ENCODE measurements around the gene GMDS.

Gene GMDS

DNA sequence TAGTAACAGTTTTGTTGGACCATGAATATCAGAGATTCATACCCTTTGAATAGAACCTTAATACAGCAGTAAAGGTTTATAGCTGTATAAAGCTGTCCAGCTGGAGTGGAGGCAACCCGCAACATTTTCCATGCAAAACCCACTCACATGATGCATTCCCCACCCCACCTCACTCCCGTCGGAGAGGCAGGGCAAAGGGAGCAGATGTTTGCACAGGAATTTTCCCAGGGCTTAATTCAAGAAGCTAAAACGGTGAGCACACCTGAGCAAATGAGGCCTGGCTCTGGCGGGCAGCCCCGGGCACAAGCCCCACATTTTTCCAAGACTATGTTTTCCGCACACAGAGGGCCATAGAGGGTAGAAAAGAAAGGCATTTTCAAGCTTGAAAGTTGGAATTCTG is 444.0 kb downstream of the GMDS start:
- TF ChIP-seq, protein P1, sequence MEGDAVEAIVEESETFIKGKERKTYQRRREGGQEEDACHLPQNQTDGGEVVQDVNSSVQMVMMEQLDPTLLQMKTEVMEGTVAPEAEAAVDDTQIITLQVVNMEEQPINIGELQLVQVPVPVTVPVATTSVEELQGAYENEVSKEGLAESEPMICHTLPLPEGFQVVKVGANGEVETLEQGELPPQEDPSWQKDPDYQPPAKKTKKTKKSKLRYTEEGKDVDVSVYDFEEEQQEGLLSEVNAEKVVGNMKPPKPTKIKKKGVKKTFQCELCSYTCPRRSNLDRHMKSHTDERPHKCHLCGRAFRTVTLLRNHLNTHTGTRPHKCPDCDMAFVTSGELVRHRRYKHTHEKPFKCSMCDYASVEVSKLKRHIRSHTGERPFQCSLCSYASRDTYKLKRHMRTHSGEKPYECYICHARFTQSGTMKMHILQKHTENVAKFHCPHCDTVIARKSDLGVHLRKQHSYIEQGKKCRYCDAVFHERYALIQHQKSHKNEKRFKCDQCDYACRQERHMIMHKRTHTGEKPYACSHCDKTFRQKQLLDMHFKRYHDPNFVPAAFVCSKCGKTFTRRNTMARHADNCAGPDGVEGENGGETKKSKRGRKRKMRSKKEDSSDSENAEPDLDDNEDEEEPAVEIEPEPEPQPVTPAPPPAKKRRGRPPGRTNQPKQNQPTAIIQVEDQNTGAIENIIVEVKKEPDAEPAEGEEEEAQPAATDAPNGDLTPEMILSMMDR (IDR thresholded peaks at IDR 0.05; ENCODE audit: insufficient read depth, low read length, poor library complexity, severe bottlenecking) = no peak
- DNase-seq (ENCODE audit: extremely low read depth, insufficient read length) = no peak
- H3K4me3 ChIP-seq (replicated peaks; ENCODE audit: low read depth, low read length) = no peak overlapping the region

GRCh38 chr6:1800845-1801244 is 444.6 kb downstream of the GMDS start:
- H3K4me3 ChIP-seq (replicated peaks; ENCODE audit: low read depth, low read length) = no peak overlapping the region
- no peak for DNase-seq (ENCODE audit: extremely low read depth, insufficient read length)
- TF ChIP-seq, protein P1 (IDR thresholded peaks at IDR 0.05; ENCODE audit: insufficient read depth, low read length, poor library complexity, severe bottlenecking) = no peak
- H3K27me3 ChIP-seq (replicated peaks; ENCODE audit: control insufficient read depth, insufficient read depth, low read length) = no peaks in the 10 kb centered on the region
- no peaks in the 10 kb centered on the region for H3K36me3 ChIP-seq (ENCODE audit: control insufficient read depth, insufficient read depth, low read length)

More for the DNA sequence above, 444.0 kb downstream of the GMDS start:
- no peaks in the 10 kb centered on the region for H3K27me3 ChIP-seq (replicated peaks; ENCODE audit: control insufficient read depth, insufficient read depth, low read length)
- no peaks in the 10 kb centered on the region for H3K36me3 ChIP-seq (ENCODE audit: control insufficient read depth, insufficient read depth, low read length)

GRCh38 chr6:1798965-1799325 is 446.5 kb downstream of the GMDS start:
- no peak for DNase-seq (ENCODE audit: extremely low read depth, insufficient read length)
- TF ChIP-seq, protein P1 (IDR thresholded peaks at IDR 0.05; ENCODE audit: insufficient read depth, low read length, poor library complexity, severe bottlenecking) = no peak
- Histone ChIP-seq H3K36me3 (ENCODE audit: control insufficient read depth, insufficient read depth, low read length) (no peaks in the 10 kb centered on the region), H3K4me3 (replicated peaks; ENCODE audit: low read depth, low read length) (no peak overlapping the region), H3K27me3 (replicated peaks; ENCODE audit: control insufficient read depth, insufficient read depth, low read length) (no peaks in the 10 kb centered on the region)

DNA sequence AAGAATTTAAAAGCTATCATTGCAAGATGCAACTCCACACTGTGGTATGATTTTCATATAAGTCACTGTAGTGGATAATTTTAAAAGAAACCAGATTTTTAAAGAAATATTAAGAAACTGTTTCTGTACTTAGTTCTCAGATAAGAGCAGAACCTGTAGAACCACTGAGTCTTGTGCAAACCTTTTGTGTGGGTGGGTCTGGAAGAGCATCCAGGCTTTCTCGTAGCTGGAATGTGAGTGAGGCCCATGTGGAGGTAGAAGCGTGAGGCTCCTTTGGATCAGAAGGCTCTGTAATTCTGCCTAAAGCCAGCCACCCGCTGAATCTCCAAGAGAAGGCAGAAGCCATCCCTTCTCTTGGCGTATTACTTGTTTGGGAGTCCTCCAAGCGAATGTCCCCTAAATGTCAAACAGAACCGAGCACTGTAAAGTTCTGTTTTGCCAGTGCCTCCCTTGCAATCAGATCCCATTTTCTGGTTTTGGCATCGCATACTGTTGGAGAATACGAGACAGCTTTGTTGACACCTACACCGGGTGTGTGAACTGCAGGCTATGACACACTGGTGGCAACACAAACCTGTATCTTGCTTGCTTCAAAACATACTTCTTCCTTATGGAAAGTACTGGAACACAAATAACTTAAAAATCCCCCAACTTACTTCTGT is 447.0 kb downstream of the GMDS start:
- Histone ChIP-seq H3K4me3 (replicated peaks; ENCODE audit: low read depth, low read length) (no peak overlapping the region), H3K36me3 (ENCODE audit: control insufficient read depth, insufficient read depth, low read length) (no peaks in the 10 kb centered on the region), H3K27me3 (replicated peaks; ENCODE audit: control insufficient read depth, insufficient read depth, low read length) (no peaks in the 10 kb centered on the region)
- DNase-seq (ENCODE audit: extremely low read depth, insufficient read length) = no peak
- TF ChIP-seq, protein P1 (IDR thresholded peaks at IDR 0.05; ENCODE audit: insufficient read depth, low read length, poor library complexity, severe bottlenecking) = no peak

DNA sequence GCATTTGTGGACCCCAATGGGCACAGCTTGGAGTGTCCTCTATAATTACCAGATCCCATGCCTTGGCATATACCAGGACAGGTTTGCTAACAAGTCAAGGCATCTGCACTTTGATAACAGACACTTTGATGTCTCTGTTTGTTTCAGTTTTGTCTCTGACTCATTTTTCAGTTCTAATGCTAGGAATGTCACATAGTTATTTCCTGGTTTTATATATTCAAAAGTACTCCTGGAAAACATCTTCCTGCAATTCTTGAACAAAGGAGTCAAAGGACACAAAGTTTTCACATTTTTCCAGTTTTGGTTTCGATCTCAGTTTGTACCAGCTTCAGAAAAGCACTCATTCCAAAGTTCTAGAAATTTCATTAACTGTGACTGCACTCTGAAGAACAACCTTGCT is 447.6 kb downstream of the GMDS start:
- Histone ChIP-seq H3K4me3 (replicated peaks; ENCODE audit: low read depth, low read length) (no peak overlapping the region), H3K27me3 (replicated peaks; ENCODE audit: control insufficient read depth, insufficient read depth, low read length) (no peaks in the 10 kb centered on the region), H3K36me3 (ENCODE audit: control insufficient read depth, insufficient read depth, low read length) (no peaks in the 10 kb centered on the region)
- no peak for DNase-seq (ENCODE audit: extremely low read depth, insufficient read length)
- TF ChIP-seq, protein P1 (IDR thresholded peaks at IDR 0.05; ENCODE audit: insufficient read depth, low read length, poor library complexity, severe bottlenecking) = no peak
